K562 (cell line): ENCODE results near the gene ST6GALNAC3. TPM values are rescaled to one million over a fixed set of nuclear protein-coding genes. Genes with fewer than 3 reads are reported as not detected.

Experiments used
- ATAC-seq: fragments of 200-7000 bp; cut with Tn5 transposase; 3 replicates; pipeline ENCODE4 v1.9.1; 2020; ENCODE audit warnings: moderate library complexity
- BruUV-seq: library from RNA; stranded (reverse); fragments of 400-500 nt; replicated peaks from 2 replicates; lab custom pipeline; 2021; lab: Mats Ljungman, UMichigan
- CTCF ChIA-PET: fragments of 300-600 bp; formaldehyde crosslinking; extraction: SDS; loops from one replicate; lab custom pipeline; 2021; ENCODE audit warnings: low intra/inter-chr PET ratio; lab: Yijun Ruan, JAX
- POLR2A ChIA-PET: fragments of 300-600, 350-650 bp; sonication (Branson Sonifier 250); formaldehyde crosslinking; extraction: SDS; loops from one replicate; lab custom pipeline; 2021; ENCODE audit warnings: antibody characterized with exemption, inconsistent platforms; lab: Yijun Ruan, JAX
- DNase-seq, 4 experiments: peaks; one replicate each; pipeline versions ENCODE4 v3.0.0 to v3.0.0-alpha.2; 2011 to 2018; ENCODE audit warnings: low spot score in 3 of 4, mixed read lengths in 3 of 4; ENCODE audit errors: extremely low read depth in 1 of 4
- FAIRE-seq: peaks from 2 replicates; lab custom pipeline; 2011; peaks lifted over from hg19 to GRCh38; lab: Jason Lieb, UNC
- H2AFZ ChIP-seq: 2 replicates; pipeline ENCODE4 v1.6.0; 2011; ENCODE audit warnings: low read depth, low read length, control low read depth, inconsistent platforms
- H3K27ac ChIP-seq: fragments of 200-600 bp; 3 replicates; pipeline ENCODE4 v1.8.0; 2011; ENCODE audit warnings: low read depth, mild to moderate bottlenecking, control low read depth, inconsistent platforms, low read length, moderate library complexity, mixed read lengths; ENCODE audit errors: extremely low read depth
- H3K27me3 ChIP-seq, 2 experiments: fragments of 300-600 bp in 1 of 2; 2 replicates in 1 of 2; 3 replicates in 1 of 2; pipeline versions ENCODE4 v1.6.0 to v1.8.0; 2011; ENCODE audit warnings: inconsistent platforms in 2 of 2, low read length in 2 of 2, mild to moderate bottlenecking in 1 of 2, mixed read lengths in 1 of 2, moderate library complexity in 1 of 2; ENCODE audit not compliant: control insufficient read depth in 2 of 2, insufficient read depth in 2 of 2
- H3K36me3 ChIP-seq: fragments of 300-600 bp; 3 replicates; pipeline ENCODE4 v1.8.0; 2011; ENCODE audit warnings: mild to moderate bottlenecking, low read length, inconsistent platforms; ENCODE audit not compliant: control insufficient read depth, insufficient read depth
- H3K4me1 ChIP-seq, 2 experiments: fragments of 200-600 bp in 1 of 2; replicated peaks in 1 of 2; 2 replicates in 1 of 2; 3 replicates in 1 of 2; pipeline versions ENCODE4 v1.5.1 to v1.8.0; 2011; ENCODE audit warnings: inconsistent platforms in 2 of 2, low read length in 2 of 2, mild to moderate bottlenecking in 1 of 2, mixed read lengths in 1 of 2, moderate library complexity in 1 of 2; ENCODE audit not compliant: control insufficient read depth in 2 of 2, insufficient read depth in 2 of 2
- H3K4me2 ChIP-seq: 2 replicates; pipeline ENCODE4 v1.6.1; 2011; ENCODE audit warnings: low read length, control low read depth, inconsistent platforms, mixed read lengths; ENCODE audit not compliant: insufficient read depth
- H3K4me3 ChIP-seq: fragments of 200-600 bp; sonication (generic), shearing (Covaris generic); 2 replicates; pipeline ENCODE4 v1.5.1; 2016; ENCODE audit warnings: control low read depth, inconsistent platforms
- H3K79me2 ChIP-seq: fragments of 200-600 bp; 3 replicates; pipeline ENCODE4 v1.8.0; 2011; ENCODE audit warnings: low read length, inconsistent platforms; ENCODE audit not compliant: control insufficient read depth, insufficient read depth
- H3K9ac ChIP-seq, 2 experiments: 2 replicates each; pipeline versions ENCODE4 v1.6.0 to v1.6.1; 2011; ENCODE audit warnings: low read depth in 2 of 2, low read length in 2 of 2, control low read depth in 1 of 2, inconsistent platforms in 1 of 2, mild to moderate bottlenecking in 1 of 2, mixed read lengths in 1 of 2; ENCODE audit not compliant: insufficient read depth in 1 of 2
- H3K9me1 ChIP-seq: one replicate; pipeline ENCODE4 v1.6.0; 2011; ENCODE audit warnings: inconsistent platforms, mild to moderate bottlenecking, low read length, moderate library complexity; ENCODE audit not compliant: control insufficient read depth, insufficient read depth
- H3K9me3 ChIP-seq: replicated peaks from 2 replicates; pipeline ENCODE4 v1.5.1; 2011; ENCODE audit warnings: low read depth, low read length, inconsistent platforms; ENCODE audit not compliant: control insufficient read depth, insufficient read depth
- H4K20me1 ChIP-seq: replicated peaks from 2 replicates; pipeline ENCODE4 v1.6.1; 2011; ENCODE audit warnings: low read length, inconsistent platforms, mixed read lengths; ENCODE audit not compliant: control insufficient read depth, insufficient read depth
- CAMTA2 ChIP-seq: fragments of 250-450 bp; sonication (Bioruptor Pico); conservative IDR thresholded peaks from 2 replicates; pipeline ENCODE4 v1.5.1; 2022
- MXI1 ChIP-seq: IDR thresholded peaks from 2 replicates; pipeline ENCODE4 v1.6.1; 2011; ENCODE audit warnings: low read depth, mild to moderate bottlenecking, improper control_type of control experiment, low read length
- PRMT5 ChIP-seq: sonication (generic); formaldehyde crosslinking; IDR thresholded peaks from 2 replicates; pipeline ENCODE4 v1.5.0; 2020; ENCODE audit warnings: missing genetic modification reagents
- ZBTB17 ChIP-seq: fragments of 450-650 bp; formaldehyde crosslinking; IDR thresholded peaks from 2 replicates; pipeline ENCODE4 v1.4.0; 2020; ENCODE audit warnings: mild to moderate bottlenecking
- ZEB2 ChIP-seq: fragments of 450-650 bp; IDR thresholded peaks from 2 replicates; pipeline ENCODE4 v1.6.1; 2016
- ZFP1 ChIP-seq: fragments of 450-650 bp; formaldehyde crosslinking; IDR thresholded peaks from 2 replicates; pipeline ENCODE4 v1.4.0; 2020; ENCODE audit warnings: mild to moderate bottlenecking, mixed read lengths
- WGBS: fragments of 100-300 bp; shearing (Covaris generic); methylation state at CpG from one replicate; pipeline ENCODE4 v1.1.6; 2016; ENCODE audit warnings: low coverage, mixed read lengths; ENCODE audit not compliant: insufficient coverage; ENCODE audit errors: missing lambda C conversion rate; 5-methylcytosine and 5-hydroxymethylcytosine counted together
- in situ Hi-C: fragments of 300-500 bp; cut with MboI; formaldehyde crosslinking; loops from 4 replicates; pipeline ENCODE4 v1.15.0; 2018; ENCODE audit warnings: inconsistent platforms, mixed read lengths
- intact Hi-C: fragments of 100-400 bp; cut with micrococcal nuclease; formaldehyde crosslinking; loops from 2 replicates; pipeline ENCODE4 v1.14.2; 2022
- polyA plus RNA-seq, 8 experiments: library from polyadenylated mRNA; depleted of rRNA in 4 of 8; stranded (reverse) in 5 of 8; unstranded in 3 of 8; fragments of >200 nt; fragmentation: Nextera tagmentation in 2 of 8; fragmentation: Illumina TruSeq in 1 of 8; extraction: Ambion mirVana in 2 of 8; extraction: Trizol in 1 of 8; gene quantifications; 2 replicates each; pipeline versions ENCODE4 v1.2.1 to v1.2.3, GENCODE V29; 2011 to 2014; ENCODE audit warnings: inconsistent platforms in 1 of 8, missing spikeins in 1 of 8
- total RNA-seq, 7 experiments: library from RNA; depleted of rRNA in 6 of 7; stranded (reverse); fragments of >200 nt in 6 of 7; fragmentation: Illumina TruSeq in 2 of 7; extraction: Trizol in 2 of 7; gene quantifications; 2 replicates each; pipeline versions ENCODE4 v1.2.1 to v1.2.3, GENCODE V29; 2011 to 2021; ENCODE audit warnings: low replicate concordance in 1 of 7
- TF ChIP-seq, protein P1 (sequence below): fragments of 250-450 bp; sonication (Bioruptor Pico); IDR thresholded peaks from 2 replicates; pipeline ENCODE4 v1.4.0; 2020; ENCODE audit warnings: borderline replicate concordance
- TF ChIP-seq, protein P2 (sequence below): sonication (generic); formaldehyde crosslinking; IDR thresholded peaks from 2 replicates; pipeline ENCODE4 v1.8.0; 2022; ENCODE audit warnings: mild to moderate bottlenecking, missing genetic modification reagents
- TF ChIP-seq, protein P3 (sequence below): sonication (generic); formaldehyde crosslinking; IDR thresholded peaks from 2 replicates; pipeline ENCODE4 v1.8.0; 2022; ENCODE audit warnings: missing genetic modification reagents, mild to moderate bottlenecking, borderline replicate concordance
- TF ChIP-seq, protein P4 (sequence below): fragments of 250-450 bp; sonication (Bioruptor Pico); IDR thresholded peaks from 2 replicates; pipeline ENCODE4 v1.8.0; 2022; ENCODE audit warnings: moderate library complexity, mild to moderate bottlenecking, inconsistent platforms

ST6GALNAC3 gene
- total and polyA plus RNA-seq, 9 of the 15 experiments (the other 6 are each of a cell fraction or from before 2014, with no cell fraction given), result 0.04 to 0.29 (median 0.18) TPM; not detected in 6

DNA sequence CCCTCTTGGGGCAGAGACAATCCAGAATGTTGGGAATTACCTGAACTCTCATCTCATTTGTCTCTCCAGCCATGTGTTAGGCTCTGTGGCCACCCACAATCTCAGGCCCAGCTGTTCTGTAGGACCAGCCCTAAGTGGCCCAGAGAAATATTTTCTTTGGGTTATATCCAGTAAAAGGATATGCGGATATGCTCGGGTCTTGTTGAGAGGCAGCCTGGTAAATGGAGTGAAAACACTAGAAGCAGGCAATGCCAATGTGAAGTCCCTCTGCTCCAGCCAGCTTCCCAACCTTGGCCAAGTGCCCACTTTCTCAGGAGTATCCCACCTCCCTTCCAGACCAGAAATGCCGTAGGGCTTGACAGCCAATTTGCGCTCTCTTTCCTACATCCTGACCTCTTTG lies 192.2 kb downstream of the ST6GALNAC3 start:
- no peaks in the 10 kb centered on the region for H3K79me2 ChIP-seq
- H3K9ac ChIP-seq, result no peak overlapping the region
- H3K36me3 ChIP-seq, result no peaks in the 10 kb centered on the region
- ATAC-seq (no peak), FAIRE-seq (no peak), DNase-seq (no peak)
- intact Hi-C loops, result no loop called here
- H2AFZ ChIP-seq, result no peak overlapping the region
- 0% methylated on average over 4 of the region's 4 CpGs for WGBS
- TF ChIP-seq, protein P1, sequence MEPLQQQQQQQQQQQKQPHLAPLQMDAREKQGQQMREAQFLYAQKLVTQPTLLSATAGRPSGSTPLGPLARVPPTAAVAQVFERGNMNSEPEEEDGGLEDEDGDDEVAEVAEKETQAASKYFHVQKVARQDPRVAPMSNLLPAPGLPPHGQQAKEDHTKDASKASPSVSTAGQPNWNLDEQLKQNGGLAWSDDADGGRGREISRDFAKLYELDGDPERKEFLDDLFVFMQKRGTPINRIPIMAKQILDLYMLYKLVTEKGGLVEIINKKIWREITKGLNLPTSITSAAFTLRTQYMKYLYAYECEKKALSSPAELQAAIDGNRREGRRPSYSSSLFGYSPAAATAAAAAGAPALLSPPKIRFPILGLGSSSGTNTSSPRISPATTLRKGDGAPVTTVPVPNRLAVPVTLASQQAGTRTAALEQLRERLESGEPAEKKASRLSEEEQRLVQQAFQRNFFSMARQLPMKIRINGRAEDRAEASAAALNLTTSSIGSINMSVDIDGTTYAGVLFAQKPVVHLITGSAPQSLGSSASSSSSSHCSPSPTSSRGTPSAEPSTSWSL, result no peak
- TF ChIP-seq, protein P2, sequence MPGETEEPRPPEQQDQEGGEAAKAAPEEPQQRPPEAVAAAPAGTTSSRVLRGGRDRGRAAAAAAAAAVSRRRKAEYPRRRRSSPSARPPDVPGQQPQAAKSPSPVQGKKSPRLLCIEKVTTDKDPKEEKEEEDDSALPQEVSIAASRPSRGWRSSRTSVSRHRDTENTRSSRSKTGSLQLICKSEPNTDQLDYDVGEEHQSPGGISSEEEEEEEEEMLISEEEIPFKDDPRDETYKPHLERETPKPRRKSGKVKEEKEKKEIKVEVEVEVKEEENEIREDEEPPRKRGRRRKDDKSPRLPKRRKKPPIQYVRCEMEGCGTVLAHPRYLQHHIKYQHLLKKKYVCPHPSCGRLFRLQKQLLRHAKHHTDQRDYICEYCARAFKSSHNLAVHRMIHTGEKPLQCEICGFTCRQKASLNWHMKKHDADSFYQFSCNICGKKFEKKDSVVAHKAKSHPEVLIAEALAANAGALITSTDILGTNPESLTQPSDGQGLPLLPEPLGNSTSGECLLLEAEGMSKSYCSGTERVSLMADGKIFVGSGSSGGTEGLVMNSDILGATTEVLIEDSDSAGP (CRISPR knock-in tag), result no peak
- no peak for TF ChIP-seq ZBTB17
- TF ChIP-seq, protein P3, sequence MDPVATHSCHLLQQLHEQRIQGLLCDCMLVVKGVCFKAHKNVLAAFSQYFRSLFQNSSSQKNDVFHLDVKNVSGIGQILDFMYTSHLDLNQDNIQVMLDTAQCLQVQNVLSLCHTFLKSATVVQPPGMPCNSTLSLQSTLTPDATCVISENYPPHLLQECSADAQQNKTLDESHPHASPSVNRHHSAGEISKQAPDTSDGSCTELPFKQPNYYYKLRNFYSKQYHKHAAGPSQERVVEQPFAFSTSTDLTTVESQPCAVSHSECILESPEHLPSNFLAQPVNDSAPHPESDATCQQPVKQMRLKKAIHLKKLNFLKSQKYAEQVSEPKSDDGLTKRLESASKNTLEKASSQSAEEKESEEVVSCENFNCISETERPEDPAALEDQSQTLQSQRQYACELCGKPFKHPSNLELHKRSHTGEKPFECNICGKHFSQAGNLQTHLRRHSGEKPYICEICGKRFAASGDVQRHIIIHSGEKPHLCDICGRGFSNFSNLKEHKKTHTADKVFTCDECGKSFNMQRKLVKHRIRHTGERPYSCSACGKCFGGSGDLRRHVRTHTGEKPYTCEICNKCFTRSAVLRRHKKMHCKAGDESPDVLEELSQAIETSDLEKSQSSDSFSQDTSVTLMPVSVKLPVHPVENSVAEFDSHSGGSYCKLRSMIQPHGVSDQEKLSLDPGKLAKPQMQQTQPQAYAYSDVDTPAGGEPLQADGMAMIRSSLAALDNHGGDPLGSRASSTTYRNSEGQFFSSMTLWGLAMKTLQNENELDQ (CRISPR knock-in tag), result no peak
- no peak for TF ChIP-seq ZFP1
- TF ChIP-seq ZEB2, result no peak
- TF ChIP-seq, protein P4, sequence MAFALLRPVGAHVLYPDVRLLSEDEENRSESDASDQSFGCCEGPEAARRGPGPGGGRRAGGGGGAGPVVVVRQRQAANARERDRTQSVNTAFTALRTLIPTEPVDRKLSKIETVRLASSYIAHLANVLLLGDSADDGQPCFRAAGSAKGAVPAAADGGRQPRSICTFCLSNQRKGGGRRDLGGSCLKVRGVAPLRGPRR (CRISPR knock-in tag), result no peak
- no peak for TF ChIP-seq CAMTA2 (CRISPR knock-in tag)
- TF ChIP-seq MXI1, result no peak
- no peak for TF ChIP-seq PRMT5 (CRISPR knock-in tag)
- in situ Hi-C loops, result no loop called here
- H3K27ac ChIP-seq, result no peak overlapping the region
- H3K27me3 ChIP-seq, result no peaks in the 10 kb centered on the region
- no peaks in the 10 kb centered on the region for H3K4me1 ChIP-seq
- no peaks in the 10 kb centered on the region; the same call in 1 of the 2 replicates for H3K9me3 ChIP-seq
- no peaks in the 10 kb centered on the region for H4K20me1 ChIP-seq
- POLR2A ChIA-PET, result interaction anchor here (0.6 kb wide), 1 partner anchor 52 kb away, joined by 3 read pairs; no protein-coding TSS in a partner anchor
- BruUV-seq, result no TSS peak
- no peaks in the 10 kb centered on the region for H3K9me1 ChIP-seq
- no peak overlapping the region for H3K4me3 ChIP-seq
- CTCF ChIA-PET, result no interaction called here
- H3K4me2 ChIP-seq, result no peak overlapping the region
